ENCODE measurements around the gene SLC38A7. TPM values are rescaled to one million over a fixed set of nuclear protein-coding genes. Genes with fewer than 3 reads are reported as not detected.

Gene SLC38A7
- total RNA-seq, 1 donor from 2014 or later = 9.4 TPM

DNA sequence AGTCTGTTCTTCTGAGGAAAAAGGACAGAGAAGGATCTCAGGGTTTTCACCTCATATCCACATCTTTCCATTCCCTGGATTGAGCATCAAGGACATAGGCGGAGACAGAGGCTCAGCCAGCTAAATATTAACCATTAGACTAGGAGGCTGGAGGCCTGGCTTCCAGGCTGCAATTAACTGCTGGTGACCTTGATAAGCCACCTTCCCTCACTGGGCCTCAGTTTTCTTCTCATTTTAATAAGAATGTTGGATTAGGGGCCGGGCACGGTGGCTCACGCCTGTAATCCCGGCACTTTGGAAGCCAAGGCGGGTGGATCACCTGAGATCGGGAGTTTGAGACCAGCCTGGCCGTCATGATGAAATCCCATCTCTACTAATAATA is 29.4 kb downstream of the SLC38A7 start:
- no peaks in the 10 kb centered on the region for H3K4me1 ChIP-seq (ENCODE audit: control insufficient read depth in 3 of 3, insufficient read depth in 3 of 3, low read length in 3 of 3)
- no peak overlapping the region for H3K9ac ChIP-seq (ENCODE audit: low read depth in 1 of 3, low read length in 3 of 3)
- no peaks in the 10 kb centered on the region for H3K27me3 ChIP-seq (ENCODE audit: control insufficient read depth in 3 of 3, insufficient read depth in 3 of 3, low read length in 3 of 3)
- no peaks in the 10 kb centered on the region for H3K9me3 ChIP-seq (ENCODE audit: control insufficient read depth in 3 of 3, low read length in 3 of 3)
- no peaks in the 10 kb centered on the region for H3K36me3 ChIP-seq (ENCODE audit: control insufficient read depth in 3 of 3, insufficient read depth in 3 of 3, low read length in 3 of 3)
- no peak overlapping the region for H3K27ac ChIP-seq (ENCODE audit: low read depth, low read length)
- H3K4me3 ChIP-seq (ENCODE audit: low read length in 3 of 3) = no peak overlapping the region

- no peaks in the 10 kb centered on the region for H3K4me1 ChIP-seq (ENCODE audit: control insufficient read depth in 3 of 3, insufficient read depth in 3 of 3, low read length in 3 of 3)
- no peaks in the 10 kb centered on the region for H3K27me3 ChIP-seq (ENCODE audit: control insufficient read depth in 3 of 3, insufficient read depth in 3 of 3, low read length in 3 of 3)
- no peak overlapping the region for H3K9ac ChIP-seq (ENCODE audit: low read depth in 1 of 3, low read length in 3 of 3)
- no peaks in the 10 kb centered on the region for H3K9me3 ChIP-seq (ENCODE audit: control insufficient read depth in 3 of 3, low read length in 3 of 3)
- no peaks in the 10 kb centered on the region for H3K36me3 ChIP-seq (ENCODE audit: control insufficient read depth in 3 of 3, insufficient read depth in 3 of 3, low read length in 3 of 3)
- H3K4me3 ChIP-seq (ENCODE audit: low read length in 3 of 3) = no peak overlapping the region
- H3K27ac ChIP-seq (ENCODE audit: low read depth, low read length) = no peak overlapping the region
Measured at GRCh38 chr16:58654560-58655214, 29.9 kb downstream of the SLC38A7 start.

DNA sequence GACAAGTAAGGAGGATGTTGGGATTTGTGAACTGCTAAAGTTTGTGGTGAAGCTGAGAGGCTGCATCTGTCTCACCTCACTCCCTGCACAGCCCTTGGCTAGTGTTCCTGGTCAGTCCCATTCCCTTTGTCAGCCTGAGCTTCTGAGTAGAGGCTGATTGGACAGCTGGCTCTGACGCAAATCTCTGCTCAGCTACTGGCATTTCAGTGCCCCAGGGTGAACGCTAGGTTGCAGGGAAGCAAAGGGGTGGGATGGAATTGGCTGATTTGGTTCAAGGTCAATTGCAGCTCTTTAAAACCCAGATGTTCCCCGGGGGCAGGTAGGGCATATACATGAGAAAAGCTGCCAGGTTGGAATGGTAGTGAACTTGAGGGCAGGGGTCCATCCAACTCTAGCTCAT is 31.8 kb downstream of the SLC38A7 start:
- Histone ChIP-seq H3K27ac (ENCODE audit: low read depth, low read length) (no peak overlapping the region), H3K27me3 (ENCODE audit: control insufficient read depth in 3 of 3, insufficient read depth in 3 of 3, low read length in 3 of 3) (no peaks in the 10 kb centered on the region), H3K4me1 (ENCODE audit: control insufficient read depth in 3 of 3, insufficient read depth in 3 of 3, low read length in 3 of 3) (no peaks in the 10 kb centered on the region), H3K36me3 (ENCODE audit: control insufficient read depth in 3 of 3, insufficient read depth in 3 of 3, low read length in 3 of 3) (no peaks in the 10 kb centered on the region), H3K9ac (ENCODE audit: low read depth in 1 of 3, low read length in 3 of 3) (no peak overlapping the region), H3K4me3 (ENCODE audit: low read length in 3 of 3) (no peak overlapping the region), H3K9me3 (ENCODE audit: control insufficient read depth in 3 of 3, low read length in 3 of 3) (no peaks in the 10 kb centered on the region)

GRCh38 chr16:58651965-58652348 is 32.6 kb downstream of the SLC38A7 start:
- no peaks in the 10 kb centered on the region for H3K4me1 ChIP-seq (ENCODE audit: control insufficient read depth in 3 of 3, insufficient read depth in 3 of 3, low read length in 3 of 3)
- H3K4me3 ChIP-seq (ENCODE audit: low read length in 3 of 3) = no peak overlapping the region
- H3K27ac ChIP-seq (ENCODE audit: low read depth, low read length) = no peak overlapping the region
- H3K36me3 ChIP-seq (ENCODE audit: control insufficient read depth in 3 of 3, insufficient read depth in 3 of 3, low read length in 3 of 3) = no peaks in the 10 kb centered on the region
- no peak overlapping the region for H3K9ac ChIP-seq (ENCODE audit: low read depth in 1 of 3, low read length in 3 of 3)
- H3K9me3 ChIP-seq (ENCODE audit: control insufficient read depth in 3 of 3, low read length in 3 of 3) = no peaks in the 10 kb centered on the region
- H3K27me3 ChIP-seq (ENCODE audit: control insufficient read depth in 3 of 3, insufficient read depth in 3 of 3, low read length in 3 of 3) = no peaks in the 10 kb centered on the region

DNA sequence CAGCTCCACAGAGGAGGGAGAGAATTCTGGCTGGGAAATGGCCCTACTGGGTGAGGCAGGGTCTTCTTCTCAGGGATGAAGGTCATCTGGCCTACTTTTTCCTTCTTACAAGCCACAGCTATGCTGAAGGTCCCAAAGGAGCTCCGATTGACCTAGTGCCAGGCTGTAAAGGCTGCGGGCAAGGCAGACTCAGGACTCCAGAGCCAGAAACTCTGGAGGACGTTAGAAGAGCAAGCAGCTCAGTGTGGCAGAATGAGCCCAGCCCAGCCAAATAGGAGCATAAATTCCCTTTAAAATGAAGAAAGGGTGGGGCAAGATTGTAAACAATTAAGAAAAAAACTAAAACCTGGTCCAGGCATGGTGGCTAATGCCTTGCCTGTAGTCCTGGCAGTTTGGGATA is 34.9 kb downstream of the SLC38A7 start:
- no peaks in the 10 kb centered on the region for H3K9me3 ChIP-seq (ENCODE audit: control insufficient read depth in 3 of 3, low read length in 3 of 3)
- H3K27me3 ChIP-seq (ENCODE audit: control insufficient read depth in 3 of 3, insufficient read depth in 3 of 3, low read length in 3 of 3) = no peaks in the 10 kb centered on the region
- H3K36me3 ChIP-seq (ENCODE audit: control insufficient read depth in 3 of 3, insufficient read depth in 3 of 3, low read length in 3 of 3) = no peaks in the 10 kb centered on the region
- H3K4me1 ChIP-seq (ENCODE audit: control insufficient read depth in 3 of 3, insufficient read depth in 3 of 3, low read length in 3 of 3) = no peaks in the 10 kb centered on the region
- no peak overlapping the region for H3K4me3 ChIP-seq (ENCODE audit: low read length in 3 of 3)
- H3K27ac ChIP-seq (ENCODE audit: low read depth, low read length) = no peak overlapping the region
- peak overlapping the region in 1 of 3 donors; percentile 5 for H3K9ac ChIP-seq (ENCODE audit: low read depth in 1 of 3, low read length in 3 of 3)

- no peaks in the 10 kb centered on the region for H3K9me3 ChIP-seq (ENCODE audit: control insufficient read depth in 3 of 3, low read length in 3 of 3)
- H3K4me1 ChIP-seq (ENCODE audit: control insufficient read depth in 3 of 3, insufficient read depth in 3 of 3, low read length in 3 of 3) = no peaks in the 10 kb centered on the region
- H3K27ac ChIP-seq (ENCODE audit: low read depth, low read length) = no peak overlapping the region
- H3K27me3 ChIP-seq (ENCODE audit: control insufficient read depth in 3 of 3, insufficient read depth in 3 of 3, low read length in 3 of 3) = no peaks in the 10 kb centered on the region
- no peak overlapping the region for H3K9ac ChIP-seq (ENCODE audit: low read depth in 1 of 3, low read length in 3 of 3)
- no peak overlapping the region for H3K4me3 ChIP-seq (ENCODE audit: low read length in 3 of 3)
- no peaks in the 10 kb centered on the region for H3K36me3 ChIP-seq (ENCODE audit: control insufficient read depth in 3 of 3, insufficient read depth in 3 of 3, low read length in 3 of 3)
Measured at GRCh38 chr16:58647107-58647506, 37.5 kb downstream of the SLC38A7 start.

DNA sequence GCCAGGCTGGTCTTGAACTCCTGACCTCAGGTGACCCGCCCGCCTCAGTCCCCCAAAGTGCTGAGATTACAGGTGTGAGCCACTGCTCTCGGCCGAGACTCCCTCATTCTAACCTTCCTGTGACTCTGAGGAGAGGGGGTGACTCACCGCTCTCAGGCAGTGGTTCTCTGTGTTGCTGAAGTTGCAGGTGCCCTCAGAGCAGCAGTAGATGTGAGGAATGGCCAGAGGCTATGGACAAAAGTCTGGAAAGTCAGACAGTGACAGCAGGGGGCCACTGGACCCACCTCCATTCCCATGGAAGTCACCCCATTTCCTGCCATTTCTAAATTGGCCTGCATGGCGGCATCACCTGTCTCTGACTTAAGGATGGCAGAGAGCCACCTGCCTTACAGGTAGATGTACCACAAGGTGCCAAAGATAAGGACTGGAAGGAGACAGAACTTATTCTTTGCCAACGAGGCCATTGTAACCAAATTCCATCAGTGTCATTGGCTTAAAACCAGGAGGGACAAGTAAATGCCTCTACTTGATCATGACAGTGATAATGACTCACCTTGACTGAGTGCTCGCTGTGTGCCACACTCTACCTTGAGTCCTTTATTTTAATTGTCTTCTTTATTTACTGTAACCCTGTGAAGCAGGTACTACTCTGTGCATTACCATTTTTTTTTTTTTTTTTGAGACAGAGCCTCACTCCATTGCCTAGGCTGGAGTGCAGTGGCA is 39.6 kb downstream of the SLC38A7 start:
- H3K27me3 ChIP-seq (ENCODE audit: control insufficient read depth in 3 of 3, insufficient read depth in 3 of 3, low read length in 3 of 3) = no peaks in the 10 kb centered on the region
- no peaks in the 10 kb centered on the region for H3K9me3 ChIP-seq (ENCODE audit: control insufficient read depth in 3 of 3, low read length in 3 of 3)
- H3K36me3 ChIP-seq (ENCODE audit: control insufficient read depth in 3 of 3, insufficient read depth in 3 of 3, low read length in 3 of 3) = no peaks in the 10 kb centered on the region
- no peak overlapping the region for H3K9ac ChIP-seq (ENCODE audit: low read depth in 1 of 3, low read length in 3 of 3)
- no peak overlapping the region for H3K27ac ChIP-seq (ENCODE audit: low read depth, low read length)
- no peak overlapping the region for H3K4me3 ChIP-seq (ENCODE audit: low read length in 3 of 3)
- no peaks in the 10 kb centered on the region for H3K4me1 ChIP-seq (ENCODE audit: control insufficient read depth in 3 of 3, insufficient read depth in 3 of 3, low read length in 3 of 3)

DNA sequence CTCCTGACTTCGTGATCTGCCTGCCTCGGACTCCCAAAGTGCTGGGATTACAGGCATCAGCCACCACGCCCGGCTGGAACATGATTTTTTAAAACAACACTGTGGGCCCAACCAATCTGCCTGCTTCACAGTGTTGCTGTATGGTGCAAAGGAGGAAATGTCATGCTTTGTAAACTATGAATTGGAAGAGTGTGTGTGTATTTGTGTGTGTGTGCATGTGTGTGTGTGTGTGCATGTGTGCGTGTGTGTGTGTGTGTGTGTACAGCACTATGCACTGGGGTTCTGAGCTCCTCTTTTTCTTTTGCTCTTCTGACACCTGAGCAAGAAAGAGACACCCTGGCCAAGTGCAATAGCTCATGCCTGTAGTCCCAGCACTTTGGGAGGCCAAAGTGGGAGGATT is 40.5 kb downstream of the SLC38A7 start:
- Histone ChIP-seq H3K36me3 (ENCODE audit: control insufficient read depth in 3 of 3, insufficient read depth in 3 of 3, low read length in 3 of 3) (no peaks in the 10 kb centered on the region), H3K4me3 (ENCODE audit: low read length in 3 of 3) (no peak overlapping the region), H3K27me3 (ENCODE audit: control insufficient read depth in 3 of 3, insufficient read depth in 3 of 3, low read length in 3 of 3) (no peaks in the 10 kb centered on the region), H3K9me3 (ENCODE audit: control insufficient read depth in 3 of 3, low read length in 3 of 3) (no peaks in the 10 kb centered on the region), H3K9ac (ENCODE audit: low read depth in 1 of 3, low read length in 3 of 3) (no peak overlapping the region), H3K27ac (ENCODE audit: low read depth, low read length) (no peak overlapping the region), H3K4me1 (ENCODE audit: control insufficient read depth in 3 of 3, insufficient read depth in 3 of 3, low read length in 3 of 3) (no peaks in the 10 kb centered on the region)

DNA sequence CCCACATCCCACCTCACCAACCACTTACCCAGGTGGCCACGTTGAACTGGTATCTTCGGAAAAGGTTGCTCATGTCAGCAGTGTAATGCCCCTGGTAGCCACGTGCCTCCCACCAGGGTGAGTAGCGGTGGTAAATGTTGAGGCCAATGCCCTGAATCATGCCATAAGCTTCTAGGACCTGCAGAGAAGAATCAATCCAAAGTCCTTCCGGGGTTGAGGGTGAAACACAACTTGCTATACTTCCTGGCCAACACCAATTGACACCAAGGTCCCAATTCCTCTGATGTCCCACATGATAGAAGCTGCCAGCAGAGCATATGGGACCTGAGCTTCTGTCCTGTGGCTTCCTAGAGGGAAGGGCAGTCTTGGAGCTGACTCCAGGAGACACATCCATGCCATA is 43.6 kb downstream of the SLC38A7 start:
- Histone ChIP-seq H3K27ac (ENCODE audit: low read depth, low read length) (no peak overlapping the region), H3K9ac (ENCODE audit: low read depth in 1 of 3, low read length in 3 of 3) (no peak overlapping the region), H3K4me1 (ENCODE audit: control insufficient read depth in 3 of 3, insufficient read depth in 3 of 3, low read length in 3 of 3) (no peaks in the 10 kb centered on the region), H3K27me3 (ENCODE audit: control insufficient read depth in 3 of 3, insufficient read depth in 3 of 3, low read length in 3 of 3) (no peaks in the 10 kb centered on the region), H3K9me3 (ENCODE audit: control insufficient read depth in 3 of 3, low read length in 3 of 3) (no peaks in the 10 kb centered on the region), H3K4me3 (ENCODE audit: low read length in 3 of 3) (no peak overlapping the region), H3K36me3 (ENCODE audit: control insufficient read depth in 3 of 3, insufficient read depth in 3 of 3, low read length in 3 of 3) (no peaks in the 10 kb centered on the region)

DNA sequence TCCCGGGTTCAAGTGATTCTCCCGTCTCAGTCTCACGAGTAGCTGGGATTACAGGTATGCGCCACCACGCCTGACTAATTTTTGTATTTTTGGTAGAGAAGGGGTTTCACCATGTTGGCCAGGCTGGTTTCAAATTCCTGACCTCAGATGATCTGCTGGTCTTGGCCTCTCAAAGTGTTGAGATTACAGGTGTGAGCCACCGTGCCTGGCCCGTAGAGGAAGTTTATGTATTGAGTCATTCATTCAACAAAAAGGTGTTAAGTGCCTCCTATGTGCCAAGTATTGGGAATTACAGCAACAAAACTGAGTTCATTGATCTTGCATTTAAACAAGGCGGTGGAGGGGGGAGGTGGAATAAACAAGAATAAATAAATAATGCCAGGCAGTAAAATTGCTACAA is 44.7 kb downstream of the SLC38A7 start:
- no peaks in the 10 kb centered on the region for H3K4me1 ChIP-seq (ENCODE audit: control insufficient read depth in 3 of 3, insufficient read depth in 3 of 3, low read length in 3 of 3)
- no peak overlapping the region for H3K27ac ChIP-seq (ENCODE audit: low read depth, low read length)
- no peak overlapping the region for H3K4me3 ChIP-seq (ENCODE audit: low read length in 3 of 3)
- H3K36me3 ChIP-seq (ENCODE audit: control insufficient read depth in 3 of 3, insufficient read depth in 3 of 3, low read length in 3 of 3) = no peaks in the 10 kb centered on the region
- no peak overlapping the region for H3K9ac ChIP-seq (ENCODE audit: low read depth in 1 of 3, low read length in 3 of 3)
- H3K9me3 ChIP-seq (ENCODE audit: control insufficient read depth in 3 of 3, low read length in 3 of 3) = no peaks in the 10 kb centered on the region
- no peaks in the 10 kb centered on the region for H3K27me3 ChIP-seq (ENCODE audit: control insufficient read depth in 3 of 3, insufficient read depth in 3 of 3, low read length in 3 of 3)
